RWPE1 (cell line): ENCODE results near the gene ADAMTSL3.

Source experiments
- CTCF ChIA-PET: fragments of 350-600 bp; sonication (Branson Sonifier 250); formaldehyde crosslinking; extraction: SDS; loops from one replicate; lab custom pipeline; 2021; lab: Yijun Ruan, JAX
- POLR2A ChIA-PET: fragments of 400-600 bp; formaldehyde crosslinking; extraction: SDS; loops from one replicate; lab custom pipeline; 2020; ENCODE audit warnings: antibody characterized with exemption; ENCODE audit not compliant: low non-redundant PET; lab: Yijun Ruan, JAX
- DNase-seq: peaks from one replicate; pipeline ENCODE4 v3.0.0; 2012; ENCODE audit warnings: low spot score
- H3K27ac ChIP-seq: fragments of 450-650 bp; 2 replicates; pipeline ENCODE4 v1.5.1; 2017
- CTCF ChIP-seq: fragments of 450-650 bp; conservative IDR thresholded peaks from 2 replicates; pipeline ENCODE4 v1.5.1; 2017; ENCODE audit warnings: low read depth, mild to moderate bottlenecking

ADAMTSL3 gene

GRCh38 chr15:83708328-83708727, 54.4 kb downstream of the ADAMTSL3 start:
- ChIA-PET POLR2A (no interaction called here), CTCF (interaction anchor here (0.5 to 0.9 kb wide), 2 partner anchors 34 to 670 kb away, joined by 3 to 8 read pairs; no protein-coding TSS in a partner anchor)
- no peak for TF ChIP-seq CTCF
- DNase-seq, result no peak
- H3K27ac ChIP-seq, result no peak overlapping the region

GRCh38 chr15:83709241-83709640, 55.3 kb downstream of the ADAMTSL3 start:
- H3K27ac ChIP-seq, result no peak overlapping the region
- TF ChIP-seq CTCF, result no peak
- CTCF ChIA-PET, result interaction anchor here (0.6 kb wide), 1 partner anchor 283 kb away, joined by 3 read pairs; no protein-coding TSS in a partner anchor
- DNase-seq, result no peak
- POLR2A ChIA-PET, result no interaction called here

DNA sequence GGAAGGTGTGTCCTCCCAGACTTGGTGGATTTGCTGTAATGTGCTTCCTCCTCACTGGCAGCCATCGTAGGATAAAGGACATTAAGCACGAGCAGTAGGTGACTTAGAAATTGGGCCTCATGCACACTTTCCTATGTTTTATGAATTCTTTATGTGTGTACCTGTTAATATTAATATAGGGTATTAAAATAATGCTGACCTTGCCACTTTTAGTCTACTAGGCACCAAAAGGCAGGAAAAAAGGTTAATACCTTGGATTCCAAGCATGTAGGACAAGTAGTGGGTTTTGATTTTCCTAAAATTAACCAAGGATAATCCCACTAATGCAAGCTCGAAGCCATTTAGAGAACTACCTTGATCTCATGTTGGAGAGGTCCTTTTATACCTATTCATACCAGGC, 55.9 kb downstream of the ADAMTSL3 start:
- ChIA-PET POLR2A (no interaction called here), CTCF (no interaction called here)

DNA sequence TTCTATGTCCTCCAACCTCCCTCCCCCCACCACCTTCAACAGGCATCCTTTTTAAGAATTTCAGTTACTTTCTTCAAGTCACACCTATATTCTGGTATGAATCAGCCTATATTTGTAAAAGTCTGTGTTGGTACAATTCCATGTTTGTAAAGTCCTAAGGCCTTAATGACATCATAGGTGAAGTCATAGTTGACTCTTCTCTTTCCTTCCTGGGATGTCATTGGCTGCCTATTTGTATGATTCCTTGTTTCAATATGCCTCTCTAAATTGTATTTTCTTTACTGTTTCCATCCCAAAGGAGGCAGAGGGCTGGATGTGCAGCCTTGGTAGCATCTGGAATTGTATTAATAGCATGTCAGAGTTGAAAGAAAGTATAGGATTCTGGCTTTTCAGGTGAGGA, 56.5 kb downstream of the ADAMTSL3 start:
- CTCF ChIA-PET, result no interaction called here
- H3K27ac ChIP-seq, result no peak overlapping the region
- no peak for TF ChIP-seq CTCF

More for the DNA sequence above, 55.9 kb downstream of the ADAMTSL3 start:
- no peak for TF ChIP-seq CTCF
- DNase-seq, result no peak
- H3K27ac ChIP-seq, result no peak overlapping the region

DNA sequence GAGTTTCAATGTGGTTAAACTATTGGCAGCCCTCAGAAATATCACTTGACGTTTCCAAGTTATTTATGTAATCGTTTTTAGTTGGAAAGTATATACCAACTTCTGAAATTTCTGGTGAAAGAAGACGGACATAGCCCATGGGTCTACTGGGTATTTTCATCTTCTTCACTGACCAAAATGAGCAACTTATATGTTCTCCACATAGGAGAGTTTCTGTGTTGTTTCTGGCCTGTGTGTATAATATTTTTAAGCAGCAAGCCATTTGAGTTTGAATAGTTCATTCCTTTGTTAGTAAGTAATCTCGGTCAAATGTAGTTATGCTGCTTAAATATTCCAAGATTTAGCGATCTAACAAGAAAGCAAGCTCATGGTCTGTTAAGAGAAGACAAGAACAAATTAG, 57.3 kb downstream of the ADAMTSL3 start:
- ChIA-PET POLR2A (interaction anchor here (0.7 kb wide), 1 partner anchor 120 kb away, joined by 5 read pairs; no protein-coding TSS in a partner anchor), CTCF (no interaction called here)
- no peak for DNase-seq
- H3K27ac ChIP-seq, result no peak overlapping the region
- TF ChIP-seq CTCF, result no peak

More for the DNA sequence above, 56.5 kb downstream of the ADAMTSL3 start:
- POLR2A ChIA-PET, result no interaction called here
- no peak for DNase-seq

GRCh38 chr15:83713242-83713641, 59.3 kb downstream of the ADAMTSL3 start:
- H3K27ac ChIP-seq, result no peak overlapping the region
- POLR2A ChIA-PET, result no interaction called here
- no peak for DNase-seq
- CTCF ChIA-PET, result interaction anchor here (0.7 kb wide), 1 partner anchor 1853 kb away, joined by 4 read pairs; no protein-coding TSS in a partner anchor
- no peak for TF ChIP-seq CTCF
